ENCODE data around the gene BCAS3. TPM values are rescaled to one million over a fixed set of nuclear protein-coding genes. Genes with fewer than 3 reads are reported as not detected.

The BCAS3 gene
- polyA plus RNA-seq, 1 donor from 2014 or later, result 21.6 TPM

DNA sequence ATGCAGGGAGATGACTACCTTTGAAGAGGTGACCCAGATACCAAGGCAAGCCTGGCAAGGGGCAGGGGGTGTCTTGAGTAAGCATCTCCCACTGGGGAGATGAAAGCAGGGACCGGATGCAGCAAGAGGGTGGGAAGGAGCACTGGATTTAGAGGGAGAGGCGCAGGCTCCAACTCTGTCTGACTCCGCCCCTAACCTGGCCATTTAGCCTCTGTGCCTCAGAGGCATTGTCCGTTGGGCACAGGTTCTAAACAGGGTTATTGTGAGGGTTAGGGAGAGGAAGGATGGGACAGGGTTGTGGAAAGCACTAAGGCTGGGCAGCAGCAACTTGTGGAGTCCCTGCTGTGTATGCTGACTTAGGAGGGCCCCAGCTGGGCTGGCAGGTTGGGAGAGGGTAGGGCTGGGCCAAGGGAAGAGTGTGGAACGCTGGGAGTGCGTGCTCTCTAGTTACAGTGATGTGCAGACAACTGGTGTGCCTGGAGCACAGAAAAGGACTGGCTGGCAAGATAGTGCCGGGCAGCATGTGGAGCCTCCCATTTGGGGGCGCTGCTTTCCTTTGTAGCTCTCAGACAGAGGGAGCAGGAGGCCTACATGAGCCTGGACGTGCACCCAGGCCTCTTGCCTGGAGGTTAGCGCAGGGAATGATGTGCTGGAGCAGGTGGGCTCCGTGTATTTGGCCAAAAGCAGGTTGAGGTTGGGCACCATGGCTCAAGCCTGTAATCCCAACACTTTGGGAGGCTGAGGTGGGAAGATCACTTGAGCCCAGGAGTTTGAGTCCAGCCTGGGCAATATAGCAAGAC, 748.2 kb downstream of the BCAS3 start:
- Histone ChIP-seq H3K27ac (ENCODE audit: low read length) (no peak overlapping the region), H3K4me2 (ENCODE audit: low read length) (no peak overlapping the region), H2AFZ (ENCODE audit: low read depth, low read length) (no peak overlapping the region), H3K36me3 (ENCODE audit: insufficient read depth, low read length) (no peaks in the 10 kb centered on the region), H4K20me1 (ENCODE audit: insufficient read depth) (no peaks in the 10 kb centered on the region), H3K9me2 (ENCODE audit: insufficient read depth, low read length) (no peaks in the 10 kb centered on the region), H3K4me3 (ENCODE audit: low read length) (no peak overlapping the region), H3K9ac (ENCODE audit: low read length) (no peak overlapping the region), H3F3A (ENCODE audit: insufficient read depth, low read length, poor library complexity, severe bottlenecking) (no peaks in the 10 kb centered on the region), H3K27me3 (ENCODE audit: insufficient read depth, low read depth, low read length) (no peaks in the 10 kb centered on the region), H3K9me3 (ENCODE audit: low read length) (no peaks in the 10 kb centered on the region), H3K79me2 (replicated peaks; ENCODE audit: insufficient read depth, low read length) (no peaks in the 10 kb centered on the region)
- no peak for TF ChIP-seq TAF1 (IDR thresholded peaks at IDR 0.05; ENCODE audit: low read depth)
- no peak for TF ChIP-seq EP300 (conservative IDR thresholded peaks at IDR 0.05; ENCODE audit: poor library complexity, severe bottlenecking)
- no peak for TF ChIP-seq EZH2 (IDR thresholded peaks at IDR 0.05; ENCODE audit: borderline replicate concordance, insufficient read depth, low read length, poor library complexity, severe bottlenecking)
- TF ChIP-seq, protein P1, sequence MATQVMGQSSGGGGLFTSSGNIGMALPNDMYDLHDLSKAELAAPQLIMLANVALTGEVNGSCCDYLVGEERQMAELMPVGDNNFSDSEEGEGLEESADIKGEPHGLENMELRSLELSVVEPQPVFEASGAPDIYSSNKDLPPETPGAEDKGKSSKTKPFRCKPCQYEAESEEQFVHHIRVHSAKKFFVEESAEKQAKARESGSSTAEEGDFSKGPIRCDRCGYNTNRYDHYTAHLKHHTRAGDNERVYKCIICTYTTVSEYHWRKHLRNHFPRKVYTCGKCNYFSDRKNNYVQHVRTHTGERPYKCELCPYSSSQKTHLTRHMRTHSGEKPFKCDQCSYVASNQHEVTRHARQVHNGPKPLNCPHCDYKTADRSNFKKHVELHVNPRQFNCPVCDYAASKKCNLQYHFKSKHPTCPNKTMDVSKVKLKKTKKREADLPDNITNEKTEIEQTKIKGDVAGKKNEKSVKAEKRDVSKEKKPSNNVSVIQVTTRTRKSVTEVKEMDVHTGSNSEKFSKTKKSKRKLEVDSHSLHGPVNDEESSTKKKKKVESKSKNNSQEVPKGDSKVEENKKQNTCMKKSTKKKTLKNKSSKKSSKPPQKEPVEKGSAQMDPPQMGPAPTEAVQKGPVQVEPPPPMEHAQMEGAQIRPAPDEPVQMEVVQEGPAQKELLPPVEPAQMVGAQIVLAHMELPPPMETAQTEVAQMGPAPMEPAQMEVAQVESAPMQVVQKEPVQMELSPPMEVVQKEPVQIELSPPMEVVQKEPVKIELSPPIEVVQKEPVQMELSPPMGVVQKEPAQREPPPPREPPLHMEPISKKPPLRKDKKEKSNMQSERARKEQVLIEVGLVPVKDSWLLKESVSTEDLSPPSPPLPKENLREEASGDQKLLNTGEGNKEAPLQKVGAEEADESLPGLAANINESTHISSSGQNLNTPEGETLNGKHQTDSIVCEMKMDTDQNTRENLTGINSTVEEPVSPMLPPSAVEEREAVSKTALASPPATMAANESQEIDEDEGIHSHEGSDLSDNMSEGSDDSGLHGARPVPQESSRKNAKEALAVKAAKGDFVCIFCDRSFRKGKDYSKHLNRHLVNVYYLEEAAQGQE (IDR thresholded peaks at IDR 0.05; ENCODE audit: borderline replicate concordance), result no peak

DNA sequence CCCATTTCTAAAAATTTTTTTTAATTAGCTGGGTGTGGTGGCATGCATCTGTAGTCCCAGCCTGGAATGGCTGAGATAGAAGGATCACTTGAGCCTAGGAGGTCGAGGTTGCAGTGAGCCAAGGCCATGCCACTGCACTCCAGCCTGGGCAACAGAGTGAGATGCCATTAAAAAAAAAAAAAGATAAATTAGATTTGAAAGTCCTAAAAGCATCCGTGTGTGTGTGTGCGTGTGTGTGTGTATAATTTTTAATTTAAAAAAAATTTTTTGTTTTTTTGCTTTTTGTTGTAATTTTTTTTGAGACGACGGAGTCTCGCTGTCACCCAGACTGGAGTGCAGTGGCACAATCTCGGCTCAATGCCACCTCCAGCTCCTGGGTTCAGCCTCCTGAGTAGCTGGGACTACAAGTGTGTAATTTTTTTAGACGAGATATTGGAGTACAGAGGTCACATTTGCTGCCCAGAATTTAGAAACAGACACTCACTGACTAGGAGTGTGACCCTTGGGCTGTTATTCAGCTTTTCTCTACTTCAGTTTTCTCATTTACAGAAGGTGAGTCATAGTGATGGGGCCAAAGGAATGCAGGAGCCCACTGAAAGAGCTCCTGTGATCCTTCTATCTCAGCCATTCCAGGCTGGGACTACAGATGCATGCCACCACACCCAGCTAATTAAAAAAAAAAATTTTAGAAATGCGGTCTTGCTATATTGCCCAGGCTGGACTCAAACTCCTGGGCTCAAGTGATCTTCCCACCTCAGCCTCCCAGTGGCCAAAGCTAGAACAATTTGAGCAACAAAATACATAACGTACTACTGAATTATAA, 749.0 kb downstream of the BCAS3 start:
- no peak for TF ChIP-seq TAF1 (IDR thresholded peaks at IDR 0.05; ENCODE audit: low read depth)
- TF ChIP-seq SMC3 (conservative IDR thresholded peaks at IDR 0.05; ENCODE audit: poor library complexity), result no peak
- no peak for TF ChIP-seq EP300 (conservative IDR thresholded peaks at IDR 0.05; ENCODE audit: poor library complexity, severe bottlenecking)
- no peak for TF ChIP-seq POLR2AphosphoS5 (IDR thresholded peaks at IDR 0.05)
- no peak for TF ChIP-seq RAD21 (conservative IDR thresholded peaks at IDR 0.05)
- TF ChIP-seq EZH2 (IDR thresholded peaks at IDR 0.05; ENCODE audit: borderline replicate concordance, insufficient read depth, low read length, poor library complexity, severe bottlenecking), result no peak
- no peak for TF ChIP-seq MXI1 (conservative IDR thresholded peaks at IDR 0.05; ENCODE audit: poor library complexity, severe bottlenecking)
- H3K9ac ChIP-seq (ENCODE audit: low read length), result no peak overlapping the region
- H3K27ac ChIP-seq (ENCODE audit: low read length), result no peak overlapping the region
- no peaks in the 10 kb centered on the region for H3K9me2 ChIP-seq (ENCODE audit: insufficient read depth, low read length)
- no peaks in the 10 kb centered on the region for H3K79me2 ChIP-seq (replicated peaks; ENCODE audit: insufficient read depth, low read length)
- H3F3A ChIP-seq (ENCODE audit: insufficient read depth, low read length, poor library complexity, severe bottlenecking), result no peaks in the 10 kb centered on the region
- no peaks in the 10 kb centered on the region for H4K20me1 ChIP-seq (ENCODE audit: insufficient read depth)
- no peaks in the 10 kb centered on the region for H3K27me3 ChIP-seq (ENCODE audit: insufficient read depth, low read depth, low read length)
- no peak overlapping the region for H3K4me2 ChIP-seq (ENCODE audit: low read length)
- no peaks in the 10 kb centered on the region for H3K36me3 ChIP-seq (ENCODE audit: insufficient read depth, low read length)
- H3K9me3 ChIP-seq (ENCODE audit: low read length), result no peaks in the 10 kb centered on the region
- no peak overlapping the region for H2AFZ ChIP-seq (ENCODE audit: low read depth, low read length)
- no peak overlapping the region for H3K4me3 ChIP-seq (ENCODE audit: low read length)
